H1 (cell line): Measurements from ENCODE around the gene CEP68. TPM values are rescaled to one million over a fixed set of nuclear protein-coding genes. Genes with fewer than 3 reads are reported as not detected.

Experiments
- CTCF ChIA-PET: fragments of 300-600 bp; sonication (Branson Sonifier 250); formaldehyde crosslinking; loops from one replicate; lab custom pipeline; 2021; ENCODE audit not compliant: partially characterized antibody; lab: Charles Lee
- POLR2A ChIA-PET: fragments of 300-600 bp; sonication (Branson Sonifier 250); formaldehyde crosslinking; loops from one replicate; lab custom pipeline; 2021; ENCODE audit warnings: inconsistent platforms; ENCODE audit not compliant: partially characterized antibody; lab: Charles Lee
- DNase-seq, 2 experiments: peaks; one replicate each; pipeline versions ENCODE4 v3.0.0 to v3.0.0-alpha.2; 2010 to 2022; ENCODE audit warnings: low spot score in 2 of 2, low read depth in 1 of 2, mixed read lengths in 1 of 2
- FAIRE-seq: peaks from 2 replicates; lab custom pipeline; 2011; peaks lifted over from hg19 to GRCh38; lab: Jason Lieb, UNC
- H2AFZ ChIP-seq: 2 replicates; pipeline ENCODE4 v1.8.1; 2012; ENCODE audit warnings: low read length, inconsistent platforms
- H2AK5ac ChIP-seq: 2 replicates; pipeline ENCODE4 v1.6.1; 2013; ENCODE audit warnings: low read depth, low read length
- H2BK120ac ChIP-seq: replicated peaks from 2 replicates; pipeline ENCODE3; 2013; ENCODE audit warnings: low read depth, low read length, inconsistent platforms
- H2BK12ac ChIP-seq: 2 replicates; pipeline ENCODE4 v1.6.1; 2013; ENCODE audit warnings: low read depth, low read length
- H2BK15ac ChIP-seq: 2 replicates; pipeline ENCODE4 v1.6.1; 2013; ENCODE audit warnings: low read length
- H2BK20ac ChIP-seq: 2 replicates; pipeline ENCODE4 v1.6.1; 2013; ENCODE audit warnings: low read length
- H2BK5ac ChIP-seq: 2 replicates; pipeline ENCODE4 v1.6.1; 2013; ENCODE audit warnings: low read depth, low read length
- H3K14ac ChIP-seq: 2 replicates; pipeline ENCODE4 v1.6.1; 2013; ENCODE audit warnings: inconsistent platforms; ENCODE audit not compliant: insufficient read length
- H3K18ac ChIP-seq: 2 replicates; pipeline ENCODE4 v1.6.1; 2013; ENCODE audit warnings: low read length; ENCODE audit errors: extremely low read depth
- H3K23ac ChIP-seq: 2 replicates; pipeline ENCODE4 v1.6.1; 2013; ENCODE audit warnings: inconsistent platforms; ENCODE audit not compliant: insufficient read length
- H3K23me2 ChIP-seq: 2 replicates; pipeline ENCODE4 v1.6.1; 2013; ENCODE audit warnings: low read depth, low read length
- H3K27ac ChIP-seq: 2 replicates; pipeline ENCODE4 v1.6.1; 2011; ENCODE audit warnings: low read depth, low read length, inconsistent platforms
- H3K27me3 ChIP-seq, 4 experiments: replicated peaks in 1 of 4; 1 replicate in 1 of 4; 2 replicates in 3 of 4; pipeline versions ENCODE4 v1.6.1 to v1.8.1; 2011 to 2013; ENCODE audit warnings: low read length in 3 of 4, mild to moderate bottlenecking in 3 of 4, inconsistent platforms in 2 of 4, mixed read lengths in 2 of 4, moderate library complexity in 1 of 4; ENCODE audit not compliant: control insufficient read depth in 3 of 4, insufficient read depth in 3 of 4; ENCODE audit errors: extremely low read depth in 1 of 4
- H3K36me3 ChIP-seq, 4 experiments: 2 replicates each; pipeline versions ENCODE4 v1.6.1 to v1.8.1; 2011 to 2013; ENCODE audit warnings: mild to moderate bottlenecking in 4 of 4, low read length in 3 of 4, moderate library complexity in 2 of 4, control low read depth in 1 of 4, inconsistent platforms in 1 of 4; ENCODE audit not compliant: insufficient read depth in 4 of 4, control insufficient read depth in 2 of 4
- H3K4ac ChIP-seq: replicated peaks from 2 replicates; pipeline ENCODE3; 2013; ENCODE audit warnings: low read length, low read depth, mixed read lengths, inconsistent platforms; ENCODE audit not compliant: insufficient read length
- H3K4me1 ChIP-seq, 4 experiments: replicated peaks in 1 of 4; 1 replicate in 1 of 4; 2 replicates in 3 of 4; pipeline versions ENCODE4 v1.6.1 to v1.8.1; 2011 to 2013; ENCODE audit warnings: low read length in 3 of 4, inconsistent platforms in 2 of 4, mixed read lengths in 1 of 4; ENCODE audit not compliant: insufficient read depth in 4 of 4, control insufficient read depth in 3 of 4
- H3K4me2 ChIP-seq, 2 experiments: 2 replicates each; pipeline versions ENCODE4 v1.6.1 to v1.8.1; 2011 to 2013; ENCODE audit warnings: low read depth in 2 of 2, low read length in 2 of 2, control low read depth in 1 of 2, inconsistent platforms in 1 of 2, mild to moderate bottlenecking in 1 of 2; ENCODE audit not compliant: insufficient read depth in 1 of 2
- H3K4me3 ChIP-seq, 4 experiments: fragments of 200-600, 300-600 bp in 1 of 4; sonication (generic), shearing (Covaris generic), sonication (Bioruptor Twin) in 1 of 4; 2 replicates each; pipeline versions ENCODE4 v1.5.1 to v1.8.1; 2011 to 2016; ENCODE audit warnings: low read length in 4 of 4, low read depth in 3 of 4, control low read depth in 2 of 4, inconsistent platforms in 2 of 4, mild to moderate bottlenecking in 2 of 4, mixed read lengths in 1 of 4, moderate library complexity in 1 of 4; ENCODE audit not compliant: insufficient read depth in 2 of 4; ENCODE audit errors: extremely low read depth in 1 of 4
- H3K56ac ChIP-seq: replicated peaks from 2 replicates; pipeline ENCODE3; 2013; ENCODE audit warnings: low read depth, mild to moderate bottlenecking, mixed read lengths, low read length, inconsistent platforms; ENCODE audit not compliant: insufficient read length
- H3K79me1 ChIP-seq: 2 replicates; pipeline ENCODE4 v1.6.1; 2013; ENCODE audit warnings: low read depth, low read length, control low read depth
- H3K79me2 ChIP-seq, 2 experiments: 2 replicates each; pipeline versions ENCODE4 v1.6.1 to v1.8.1; 2012 to 2013; ENCODE audit warnings: low read length in 2 of 2, mild to moderate bottlenecking in 2 of 2, inconsistent platforms in 1 of 2; ENCODE audit not compliant: insufficient read depth in 2 of 2, control insufficient read depth in 1 of 2
- H3K9ac ChIP-seq, 4 experiments: replicated peaks in 1 of 4; 1 replicate in 1 of 4; 2 replicates in 3 of 4; pipeline versions ENCODE4 v1.6.1 to v1.8.1; 2011 to 2013; ENCODE audit warnings: low read depth in 3 of 4, low read length in 3 of 4, control low read depth in 2 of 4, mild to moderate bottlenecking in 2 of 4, moderate library complexity in 2 of 4, inconsistent platforms in 1 of 4; ENCODE audit errors: extremely low read depth in 1 of 4
- H3K9me3 ChIP-seq, 2 experiments: 2 replicates each; pipeline versions ENCODE4 v1.6.1 to v1.8.1; 2012 to 2013; ENCODE audit warnings: mild to moderate bottlenecking in 2 of 2, moderate library complexity in 2 of 2, control low read depth in 1 of 2, inconsistent platforms in 1 of 2, low read depth in 1 of 2, low read length in 1 of 2, mixed read lengths in 1 of 2; ENCODE audit not compliant: insufficient read depth in 2 of 2
- H4K20me1 ChIP-seq, 2 experiments: replicated peaks in 1 of 2; 2 replicates each; pipeline versions ENCODE3 to v1.8.1; 2011 to 2013; ENCODE audit warnings: inconsistent platforms in 2 of 2, low read length in 2 of 2, mild to moderate bottlenecking in 1 of 2; ENCODE audit not compliant: insufficient read depth in 2 of 2, control insufficient read depth in 1 of 2
- H4K5ac ChIP-seq: 2 replicates; pipeline ENCODE4 v1.6.1; 2013; ENCODE audit warnings: low read length, low read depth, mixed read lengths, inconsistent platforms; ENCODE audit not compliant: insufficient read length
- H4K8ac ChIP-seq: 2 replicates; pipeline ENCODE4 v1.8.0; 2013; ENCODE audit warnings: mild to moderate bottlenecking, moderate library complexity, low read length, inconsistent platforms; ENCODE audit not compliant: insufficient read depth; ENCODE audit errors: extremely low read depth
- H4K91ac ChIP-seq: replicated peaks from 2 replicates; pipeline ENCODE3; 2013; ENCODE audit warnings: low read length, mixed read lengths, inconsistent platforms; ENCODE audit not compliant: insufficient read length
- ATF2 ChIP-seq: IDR thresholded peaks from 2 replicates; pipeline ENCODE4 v1.6.1; 2012; ENCODE audit warnings: low read length, inconsistent platforms
- CBX5 ChIP-seq: fragments of 300-800, 300-1000 bp; sonication (generic); IDR thresholded peaks from 2 replicates; pipeline ENCODE4 v1.7.1; 2016; ENCODE audit warnings: antibody characterized with exemption, low read length, low read depth
- CBX8 ChIP-seq: fragments of 300-800, 300-1000 bp; sonication (generic); IDR thresholded peaks from 2 replicates; pipeline ENCODE4 v1.7.1; 2016; ENCODE audit warnings: low read depth, low read length, borderline replicate concordance
- CEBPB ChIP-seq: IDR thresholded peaks from 2 replicates; pipeline ENCODE4 v1.6.1; 2012; ENCODE audit warnings: low read depth, low read length
- CREB1 ChIP-seq: IDR thresholded peaks from 2 replicates; pipeline ENCODE4 v1.6.1; 2012; ENCODE audit warnings: inconsistent platforms
- GABPA ChIP-seq: IDR thresholded peaks from 2 replicates; pipeline ENCODE4 v1.6.1; 2011; ENCODE audit warnings: mild to moderate bottlenecking, low read length, moderate library complexity, borderline replicate concordance; ENCODE audit not compliant: insufficient read depth
- SAP30 ChIP-seq: fragments of 300-600 bp; sonication (generic); IDR thresholded peaks from 2 replicates; pipeline ENCODE4 v1.7.1; 2012; ENCODE audit warnings: low read length, moderate library complexity, mild to moderate bottlenecking, inconsistent platforms; ENCODE audit not compliant: insufficient read depth, insufficient replicate concordance
- SIRT6 ChIP-seq: IDR thresholded peaks from one replicate; pipeline ENCODE4 v1.7.1; 2012; ENCODE audit warnings: low read length, inconsistent platforms
- SIX5 ChIP-seq: IDR thresholded peaks from 2 replicates; pipeline ENCODE4 v1.6.1; 2011; ENCODE audit warnings: mild to moderate bottlenecking, low read depth, low read length
- SP4 ChIP-seq: IDR thresholded peaks from 2 replicates; pipeline ENCODE4 v1.6.1; 2012; ENCODE audit warnings: low read length, inconsistent platforms
- ZNF274 ChIP-seq: IDR thresholded peaks from 2 replicates; pipeline ENCODE4 v1.7.0; 2012; ENCODE audit warnings: low read length, borderline replicate concordance; ENCODE audit errors: extremely low read depth
- WGBS, 2 experiments: shearing (Covaris generic) in 1 of 2; methylation state at CpG; one replicate each; pipeline versions ENCODE4 v1.1.6 to v1.1.7; 2013 to 2015; ENCODE audit warnings: low lambda C conversion rate in 2 of 2, mixed read lengths in 2 of 2, inconsistent platforms in 1 of 2, low coverage in 1 of 2, missing lambda C conversion rate in 1 of 2; ENCODE audit not compliant: insufficient replicate concordance in 2 of 2, insufficient coverage in 1 of 2, insufficient read length in 1 of 2; ENCODE audit errors: extremely low coverage in 1 of 2, missing lambda C conversion rate in 1 of 2; 5-methylcytosine and 5-hydroxymethylcytosine counted together
- polyA plus RNA-seq, 7 experiments: library from polyadenylated mRNA; depleted of rRNA in 3 of 7; stranded (reverse) in 5 of 7; unstranded in 2 of 7; fragments of >200 nt in 5 of 7; fragments of 200-250 nt in 2 of 7; gene quantifications; 1 replicate in 5 of 7; 2 replicates in 1 of 7; 4 replicates in 1 of 7; pipeline versions ENCODE4 v1.2.1 to v1.2.3, GENCODE V29; 2011 to 2013; ENCODE audit warnings: missing spikeins in 2 of 7, mixed read lengths in 2 of 7
- total RNA-seq: library from RNA; stranded (reverse); fragmentation: NEBNext Ultra II Directional; extraction: Animal tissue kit (Norgen Biotek cat#: 25700); gene quantifications from 2 replicates; pipeline ENCODE4 v1.2.1, GENCODE V29; 2021

CEP68 gene
- total and polyA plus RNA-seq, 2 of the 8 experiments (the other 6 are each of a cell fraction or from before 2014, with no cell fraction given) = 23.2 to 24.7 TPM

- H4K91ac ChIP-seq = no peak overlapping the region
- H3K4ac ChIP-seq = no peak overlapping the region
- no peak overlapping the region for H3K14ac ChIP-seq
- no peak overlapping the region for H4K5ac ChIP-seq
- 93% methylated on average over 5 of the region's 5 CpGs; no CpG with 5 or more reads in 1 of the 2 experiments for WGBS, 2 experiments
- no peak for DNase-seq
- H2AK5ac ChIP-seq = no peak overlapping the region
- no peak overlapping the region for H3K18ac ChIP-seq
- no peaks in the 10 kb centered on the region for H3K27me3 ChIP-seq
- no peak overlapping the region for H2AFZ ChIP-seq
- no peak overlapping the region for H3K23ac ChIP-seq
- peaks cover 4 to 52% (median 6%) of the 10 kb centered on the region in 4 experiments; a peak in 5 of 8 replicates for H3K36me3 ChIP-seq
- ChIA-PET CTCF (interaction anchor here (1.2 kb wide), 1 partner anchor 31 kb away, joined by 3 read pairs; no protein-coding TSS in a partner anchor), POLR2A (no interaction called here)
- H3K9ac ChIP-seq = no peak overlapping the region
- H3K27ac ChIP-seq = no peak overlapping the region
- no peak overlapping the region for H3K4me2 ChIP-seq
- no peak overlapping the region for H3K56ac ChIP-seq
- peaks cover 0 to 6% of the 10 kb centered on the region in 2 experiments; a peak in 2 of 4 replicates for H3K79me2 ChIP-seq
- H2BK15ac ChIP-seq = no peak overlapping the region
- no peaks in the 10 kb centered on the region; the same call in 1 of the 2 replicates for H3K79me1 ChIP-seq
- no peak overlapping the region for H2BK5ac ChIP-seq
- no peaks in the 10 kb centered on the region for H3K23me2 ChIP-seq
- no peak overlapping the region for H3K4me3 ChIP-seq
- no peak overlapping the region for H2BK120ac ChIP-seq
- FAIRE-seq = no peak
- no peaks in the 10 kb centered on the region for H3K9me3 ChIP-seq
- TF ChIP-seq CEBPB (no peak), ATF2 (no peak), ZNF274 (no peak), CBX8 (no peak), SIX5 (no peak), SAP30 (no peak), CREB1 (no peak), GABPA (no peak), SIRT6 (no peak), SP4 (no peak), CBX5 (no peak)
- no peak overlapping the region for H2BK12ac ChIP-seq
- H4K20me1 ChIP-seq = peaks cover 1 to 2% of the 10 kb centered on the region in 2 experiments
- no peak overlapping the region for H4K8ac ChIP-seq
- H3K4me1 ChIP-seq = no peaks in the 10 kb centered on the region
- no peak overlapping the region for H2BK20ac ChIP-seq
Observed at GRCh38 chr2:65098741-65099140, 42.5 kb downstream of the CEP68 start.
